Prostate gland (tissue), 2 donors: ENCODE measurements around the gene ZEB2. TPM values are rescaled to one million over a fixed set of nuclear protein-coding genes. Genes with fewer than 3 reads are reported as not detected.

Experiments
- DNase-seq: peaks from one replicate; pipeline ENCODE4 v3.0.0-alpha.2; 2019; ENCODE audit warnings: low spot score
- H3K27ac ChIP-seq, 2 donors: fragments of 200-600 bp; sonication (generic); 2 replicates each; pipeline ENCODE4 v1.5.1; 2017 to 2019
- H3K27me3 ChIP-seq: fragments of 200-600 bp; sonication (generic); replicated peaks from 2 replicates; pipeline ENCODE4 v1.5.1; 2019; ENCODE audit not compliant: insufficient read depth
- H3K36me3 ChIP-seq, 2 donors: fragments of 200-600 bp; sonication (generic); 1 replicate in 1 of 2; 2 replicates in 1 of 2; pipeline versions ENCODE4 v1.5.1 to v1.8.1; 2017 to 2019
- H3K4me1 ChIP-seq: fragments of 200-600 bp; sonication (generic); replicated peaks from 2 replicates; pipeline ENCODE4 v1.5.1; 2019
- H3K4me3 ChIP-seq, 2 donors: fragments of 200-600 bp; sonication (generic); 2 replicates each; pipeline ENCODE4 v1.5.1; 2017 to 2019
- H3K9me3 ChIP-seq: fragments of 200-600 bp; sonication (generic); 2 replicates; pipeline ENCODE4 v1.5.1; 2017
- CTCF ChIP-seq, 4 experiments: fragments of 200-600 bp in 2 of 4; fragments of 450-650 bp in 2 of 4; sonication (generic) in 2 of 4; IDR thresholded peaks; 1 replicate in 3 of 4; 2 replicates in 1 of 4; pipeline ENCODE4 v1.5.1; 2016 to 2019; ENCODE audit warnings: antibody characterized with exemption in 4 of 4, mild to moderate bottlenecking in 2 of 4, moderate library complexity in 2 of 4
- POLR2A ChIP-seq: fragments of 450-650 bp; IDR thresholded peaks from one replicate; pipeline ENCODE4 v1.6.1; 2016; ENCODE audit warnings: antibody characterized with exemption, mild to moderate bottlenecking
- POLR2AphosphoS5 ChIP-seq: sonication (generic); formaldehyde crosslinking; IDR thresholded peaks from one replicate; pipeline ENCODE4 v1.6.1; 2017; ENCODE audit warnings: antibody characterized with exemption
- WGBS: methylation state at CpG from one replicate; pipeline ENCODE4 v1.1.5; 2018; 5-methylcytosine and 5-hydroxymethylcytosine counted together
- intact Hi-C: fragments of 100-400 bp; cut with DNase I; formaldehyde crosslinking; loops from one replicate; pipeline ENCODE4 v1.14.2; 2022
- total RNA-seq, 2 donors: library from RNA; depleted of rRNA; stranded (reverse); fragments of >200 nt; gene quantifications; one replicate each; pipeline ENCODE4 v1.1.0, GENCODE V29; 2016

The ZEB2 gene
- total RNA-seq, 2 donors from 2014 or later, result 13.1 to 80.4 TPM

GRCh38 chr2:144437636-144438035 lies 82.3 kb downstream of the ZEB2 start:
- H3K4me3 ChIP-seq, result no peak overlapping the region
- H3K27me3 ChIP-seq, result no peaks in the 10 kb centered on the region
- no peak overlapping the region for H3K27ac ChIP-seq
- TF ChIP-seq POLR2A (no peak), POLR2AphosphoS5 (no peak), CTCF (IDR thresholded peaks at IDR 0.05) (no peak)
- 14% methylated on average over 4 of the region's 4 CpGs for WGBS
- H3K4me1 ChIP-seq, result no peaks in the 10 kb centered on the region
- intact Hi-C loops, result no loop called here
- DNase-seq, result no peak
- H3K36me3 ChIP-seq, result no peaks in the 10 kb centered on the region
- H3K9me3 ChIP-seq, result no peaks in the 10 kb centered on the region

DNA sequence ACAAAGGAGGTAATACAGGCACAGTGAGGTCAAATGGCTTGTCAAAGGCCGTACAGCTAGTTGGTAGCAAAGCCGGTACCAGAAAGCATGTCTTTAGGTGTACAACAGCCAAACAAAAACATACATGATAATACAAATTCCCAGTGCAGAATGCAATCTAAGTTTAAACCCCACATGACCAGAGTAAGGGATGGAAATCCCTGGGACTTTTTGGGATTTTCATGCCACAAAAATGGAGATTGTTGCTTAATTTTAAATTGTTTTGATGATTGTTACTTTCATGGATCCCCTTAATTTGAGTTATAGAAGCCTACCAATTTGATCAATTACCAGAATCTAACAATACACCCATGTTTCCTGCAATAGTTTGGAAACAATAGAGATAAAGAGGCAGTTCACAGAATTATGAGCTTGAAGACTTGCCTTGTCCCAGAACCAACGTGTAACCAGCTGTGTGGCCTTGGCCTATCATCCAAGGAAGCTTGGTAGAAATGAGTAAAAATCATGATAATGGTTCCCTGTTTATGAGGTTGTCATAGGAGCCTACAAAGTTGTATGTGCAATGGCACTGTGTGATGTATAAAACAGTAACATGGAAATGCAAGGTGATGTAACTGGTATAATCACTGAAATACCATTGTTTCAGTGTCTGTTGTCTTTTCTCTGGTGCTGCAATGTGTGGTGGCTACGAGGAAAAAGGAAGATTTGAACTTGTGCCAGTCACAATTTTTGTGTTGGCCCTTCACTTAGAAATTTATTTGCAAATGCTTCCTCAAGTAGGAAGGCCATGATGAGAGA lies 85.3 kb downstream of the ZEB2 start:
- Histone ChIP-seq H3K27me3 (no peaks in the 10 kb centered on the region), H3K9me3 (no peaks in the 10 kb centered on the region), H3K4me1 (no peaks in the 10 kb centered on the region), H3K27ac (no peak overlapping the region), H3K36me3 (no peaks in the 10 kb centered on the region), H3K4me3 (no peak overlapping the region)
- WGBS, result 84% methylated on average over 4 of the region's 4 CpGs
- intact Hi-C loops, result no loop called here
- TF ChIP-seq CTCF (IDR thresholded peaks at IDR 0.05) (no peak), POLR2AphosphoS5 (no peak), POLR2A (no peak)
- DNase-seq, result no peak

DNA sequence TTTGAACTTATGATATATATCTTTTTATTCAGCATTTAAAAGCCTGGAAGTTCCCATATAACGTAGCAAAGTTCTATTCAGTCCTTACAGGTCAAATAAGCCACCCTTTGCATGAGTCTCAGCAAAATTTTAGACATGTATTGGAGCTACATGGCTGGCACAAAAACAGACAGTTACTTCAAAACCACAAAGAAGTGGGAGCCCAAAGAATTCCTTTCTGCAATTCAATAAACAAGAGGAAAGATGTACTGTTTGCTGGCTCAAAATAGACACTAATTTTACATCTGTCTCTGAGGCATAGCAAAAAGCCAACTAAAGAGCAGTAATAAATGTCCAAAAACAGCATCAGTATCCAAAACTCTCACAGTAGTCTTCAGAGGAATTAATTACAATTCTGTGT lies 87.0 kb downstream of the ZEB2 start:
- no peak overlapping the region for H3K27ac ChIP-seq
- WGBS, result 50% methylated on average over 1 of the region's 1 CpG
- TF ChIP-seq CTCF (IDR thresholded peaks at IDR 0.05), result no peak
- TF ChIP-seq POLR2AphosphoS5, result no peak
- TF ChIP-seq POLR2A, result no peak
- H3K4me3 ChIP-seq, result no peak overlapping the region
- no peaks in the 10 kb centered on the region for H3K4me1 ChIP-seq
- H3K27me3 ChIP-seq, result no peaks in the 10 kb centered on the region
- H3K36me3 ChIP-seq, result no peaks in the 10 kb centered on the region
- no peak for DNase-seq
- intact Hi-C loops, result no loop called here
- no peaks in the 10 kb centered on the region for H3K9me3 ChIP-seq

DNA sequence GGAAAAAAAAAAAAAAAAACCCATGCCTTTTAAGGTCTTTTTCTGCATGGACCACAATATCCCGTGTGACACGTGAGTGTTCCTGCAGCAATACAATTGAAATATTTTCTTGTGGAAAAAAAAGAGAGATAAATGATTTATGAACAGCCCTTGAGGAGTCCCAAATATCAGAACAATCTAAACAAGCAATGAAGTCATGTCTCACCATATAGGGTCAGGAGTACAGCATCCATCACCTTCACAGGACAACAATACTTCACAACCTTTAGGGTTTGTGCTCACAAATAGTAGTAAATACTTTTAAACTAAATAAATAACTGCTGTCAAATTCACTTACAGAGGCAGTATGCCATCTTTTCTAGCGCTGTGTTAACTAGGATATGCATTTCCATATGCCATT lies 87.9 kb downstream of the ZEB2 start:
- no peaks in the 10 kb centered on the region for H3K4me1 ChIP-seq
- H3K9me3 ChIP-seq, result no peaks in the 10 kb centered on the region
- WGBS, result 79% methylated on average over 3 of the region's 3 CpGs
- intact Hi-C loops, result no loop called here
- DNase-seq, result no peak
- no peak for TF ChIP-seq POLR2A
- TF ChIP-seq POLR2AphosphoS5, result no peak
- no peak for TF ChIP-seq CTCF (IDR thresholded peaks at IDR 0.05)
- H3K4me3 ChIP-seq, result no peak overlapping the region
- no peaks in the 10 kb centered on the region for H3K27me3 ChIP-seq
- H3K36me3 ChIP-seq, result no peaks in the 10 kb centered on the region
- no peak overlapping the region for H3K27ac ChIP-seq

GRCh38 chr2:144431392-144431783 lies 88.5 kb downstream of the ZEB2 start:
- DNase-seq, result no peak
- 30% methylated on average over 8 of the region's 8 CpGs for WGBS
- TF ChIP-seq POLR2A (no peak), CTCF (IDR thresholded peaks at IDR 0.05) (no peak), POLR2AphosphoS5 (no peak)
- Histone ChIP-seq H3K36me3 (no peaks in the 10 kb centered on the region), H3K4me1 (no peaks in the 10 kb centered on the region), H3K4me3 (no peak overlapping the region), H3K27ac (peak overlapping the region; percentile 24 to 33), H3K27me3 (no peaks in the 10 kb centered on the region), H3K9me3 (no peaks in the 10 kb centered on the region)
- intact Hi-C loops, result no loop called here
